ENCODE measurements around the gene TMEM132A. TPM values are rescaled to one million over a fixed set of nuclear protein-coding genes. Genes with fewer than 3 reads are reported as not detected.

The TMEM132A gene
- total RNA-seq, 1 donor from 2014 or later = 34.0 TPM

DNA sequence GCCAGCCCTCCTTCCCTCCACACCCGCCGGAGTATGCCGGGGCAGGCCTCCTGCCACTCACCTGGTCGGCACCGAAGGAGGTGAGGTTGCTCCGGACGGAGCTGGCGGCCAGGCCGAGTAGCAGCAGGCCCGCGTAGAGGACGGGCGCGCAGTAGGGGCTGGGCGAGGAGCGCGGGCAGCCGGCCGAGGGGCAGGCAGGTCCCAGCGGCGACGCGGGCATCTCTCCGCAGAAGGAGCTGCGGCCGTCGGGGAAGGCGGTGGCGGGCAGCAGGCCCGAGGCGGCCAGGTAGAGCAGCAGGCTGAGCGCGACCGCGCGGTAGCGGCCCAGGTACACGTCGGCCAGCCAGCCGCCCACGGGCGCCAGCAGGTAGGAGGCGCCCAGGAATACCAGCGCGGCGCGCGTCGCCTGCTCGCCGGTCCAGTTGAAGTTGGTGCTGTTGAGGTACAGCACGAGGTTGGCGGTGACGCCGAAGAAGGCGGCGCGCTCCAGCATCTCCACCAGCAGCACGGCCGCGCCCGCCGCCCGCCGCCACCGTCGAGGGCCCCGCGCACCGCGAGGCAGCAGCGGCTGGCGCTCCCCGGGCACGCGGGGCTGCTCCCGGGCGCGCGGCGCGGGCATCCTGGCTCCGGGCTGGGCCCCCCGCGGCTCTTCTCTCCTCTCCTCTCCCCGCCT lies 26.8 kb downstream of the TMEM132A start:
- peaks cover 22% of the 10 kb centered on the region for H3K4me1 ChIP-seq
- H3K36me3 ChIP-seq = no peaks in the 10 kb centered on the region
- TF ChIP-seq EZH2 (IDR thresholded peaks at IDR 0.05) (peak; percentile 75), EZH2phosphoT487 (IDR thresholded peaks at IDR 0.05) (peak; percentile 78)
- TF ChIP-seq, protein P1, sequence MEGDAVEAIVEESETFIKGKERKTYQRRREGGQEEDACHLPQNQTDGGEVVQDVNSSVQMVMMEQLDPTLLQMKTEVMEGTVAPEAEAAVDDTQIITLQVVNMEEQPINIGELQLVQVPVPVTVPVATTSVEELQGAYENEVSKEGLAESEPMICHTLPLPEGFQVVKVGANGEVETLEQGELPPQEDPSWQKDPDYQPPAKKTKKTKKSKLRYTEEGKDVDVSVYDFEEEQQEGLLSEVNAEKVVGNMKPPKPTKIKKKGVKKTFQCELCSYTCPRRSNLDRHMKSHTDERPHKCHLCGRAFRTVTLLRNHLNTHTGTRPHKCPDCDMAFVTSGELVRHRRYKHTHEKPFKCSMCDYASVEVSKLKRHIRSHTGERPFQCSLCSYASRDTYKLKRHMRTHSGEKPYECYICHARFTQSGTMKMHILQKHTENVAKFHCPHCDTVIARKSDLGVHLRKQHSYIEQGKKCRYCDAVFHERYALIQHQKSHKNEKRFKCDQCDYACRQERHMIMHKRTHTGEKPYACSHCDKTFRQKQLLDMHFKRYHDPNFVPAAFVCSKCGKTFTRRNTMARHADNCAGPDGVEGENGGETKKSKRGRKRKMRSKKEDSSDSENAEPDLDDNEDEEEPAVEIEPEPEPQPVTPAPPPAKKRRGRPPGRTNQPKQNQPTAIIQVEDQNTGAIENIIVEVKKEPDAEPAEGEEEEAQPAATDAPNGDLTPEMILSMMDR (IDR thresholded peaks at IDR 0.05) = no peak
- no peaks in the 10 kb centered on the region for H3K9me3 Mint-ChIP-seq
- H3K4me2 ChIP-seq = peak overlapping the region; percentile 72
- H2AFZ ChIP-seq (replicated peaks) = peak overlapping the region; percentile 90
- no peak overlapping the region for H3K4me3 Mint-ChIP-seq
- peaks cover 16% of the 10 kb centered on the region for H3F3A ChIP-seq (ENCODE audit: low read depth)
- H3K9ac ChIP-seq = no peak overlapping the region
- H3K36me3 Mint-ChIP-seq = no peaks in the 10 kb centered on the region
- H3K27me3 ChIP-seq = peaks cover 46% of the 10 kb centered on the region
- no peak overlapping the region for H3K27ac ChIP-seq
- H3K27me3 Mint-ChIP-seq (ENCODE audit: insufficient read depth, low read depth) = peaks cover 35% of the 10 kb centered on the region
- no peak overlapping the region for H3K27ac Mint-ChIP-seq
- DNase-seq (ENCODE audit: low spot score) = peak; percentile 57
- no peaks in the 10 kb centered on the region for H3K9me3 ChIP-seq (ENCODE audit: low read depth)
- H4K20me1 ChIP-seq (ENCODE audit: low read depth) = no peaks in the 10 kb centered on the region
- H3K79me2 ChIP-seq (ENCODE audit: low read depth) = no peaks in the 10 kb centered on the region
- H3K4me1 Mint-ChIP-seq = peaks cover 37% of the 10 kb centered on the region
- peak overlapping the region; percentile 33 for H3K4me3 ChIP-seq

DNA sequence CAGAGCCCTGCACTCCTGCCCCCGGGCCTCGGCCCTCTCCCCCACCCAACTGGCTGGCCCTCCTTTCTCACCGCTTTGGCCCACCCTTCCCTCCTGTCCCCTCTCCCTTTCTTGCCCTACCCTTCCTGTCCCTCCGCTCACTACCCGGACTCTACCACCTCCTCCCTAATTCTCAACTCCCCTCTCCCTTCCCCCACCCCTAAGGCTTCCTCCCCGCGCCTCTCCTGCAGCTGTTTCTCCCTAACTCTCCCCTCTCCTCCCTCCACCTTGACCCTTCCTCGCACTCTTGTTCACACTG lies 27.3 kb downstream of the TMEM132A start:
- peak overlapping the region; percentile 44 for H3K27ac Mint-ChIP-seq
- H3K4me3 ChIP-seq = peak overlapping the region; percentile 23
- peaks cover 16% of the 10 kb centered on the region for H3F3A ChIP-seq (ENCODE audit: low read depth)
- H3K27me3 ChIP-seq = peaks cover 46% of the 10 kb centered on the region
- no peak for TF ChIP-seq EZH2phosphoT487 (IDR thresholded peaks at IDR 0.05)
- TF ChIP-seq, protein P1 (IDR thresholded peaks at IDR 0.05) = no peak
- no peak for TF ChIP-seq EZH2 (IDR thresholded peaks at IDR 0.05)
- no peaks in the 10 kb centered on the region for H3K36me3 ChIP-seq
- H3K9me3 Mint-ChIP-seq = no peaks in the 10 kb centered on the region
- H3K9ac ChIP-seq = no peak overlapping the region
- H2AFZ ChIP-seq (replicated peaks) = peak overlapping the region; percentile 90
- H3K36me3 Mint-ChIP-seq = no peaks in the 10 kb centered on the region
- H4K20me1 ChIP-seq (ENCODE audit: low read depth) = no peaks in the 10 kb centered on the region
- no peak overlapping the region for H3K27ac ChIP-seq
- no peak for DNase-seq (ENCODE audit: low spot score)
- no peak overlapping the region for H3K4me3 Mint-ChIP-seq
- no peaks in the 10 kb centered on the region for H3K9me3 ChIP-seq (ENCODE audit: low read depth)
- no peaks in the 10 kb centered on the region for H3K79me2 ChIP-seq (ENCODE audit: low read depth)
- peak overlapping the region; percentile 72 for H3K4me2 ChIP-seq
- peaks cover 22% of the 10 kb centered on the region for H3K4me1 ChIP-seq
- H3K4me1 Mint-ChIP-seq = peaks cover 33% of the 10 kb centered on the region
- peaks cover 35% of the 10 kb centered on the region for H3K27me3 Mint-ChIP-seq (ENCODE audit: insufficient read depth, low read depth)

DNA sequence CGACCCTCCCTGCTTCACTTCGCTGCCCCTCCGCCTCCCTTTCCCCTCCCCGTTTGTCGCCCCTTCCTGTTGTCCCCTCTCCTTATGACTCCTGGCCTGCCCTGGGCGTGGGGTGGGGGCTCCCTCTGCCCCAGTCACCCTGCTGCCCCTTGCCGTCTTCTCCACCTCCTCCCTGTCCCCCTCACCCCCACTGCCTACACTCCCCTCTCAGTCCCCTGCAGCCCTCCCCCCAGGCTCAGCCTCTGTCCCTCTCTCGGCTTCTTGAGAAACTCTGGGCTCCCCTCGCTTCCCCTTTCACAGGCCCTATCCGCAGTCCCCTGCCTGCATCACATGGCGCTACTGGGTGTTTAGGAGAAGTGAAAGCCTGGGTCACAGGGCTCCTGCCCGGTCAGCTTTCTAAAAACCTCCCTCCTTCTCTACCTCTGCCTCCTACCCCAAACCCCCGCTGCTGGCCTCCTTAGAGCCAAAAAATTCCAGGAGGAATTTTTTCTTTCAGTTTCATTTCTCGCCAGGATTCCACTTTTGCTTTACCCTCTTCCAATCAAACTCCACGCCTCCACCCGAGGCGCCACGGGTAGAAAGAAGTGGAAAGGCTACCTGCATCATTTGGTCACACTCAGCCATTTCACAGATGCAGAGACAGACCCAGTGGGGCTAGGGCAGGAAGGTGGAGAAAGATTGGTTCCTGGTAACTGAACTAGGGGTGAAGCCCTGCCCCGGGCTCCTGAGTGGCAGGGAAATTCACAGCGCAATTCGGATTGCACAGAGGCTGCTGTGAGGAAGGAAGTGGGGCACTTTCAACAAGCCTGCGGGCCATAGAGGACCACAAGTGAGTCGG lies 27.9 kb downstream of the TMEM132A start, which contains the start of gene SLC15A3:
Gene SLC15A3 (minus strand): TSS at position 273 of the 838 bp plus-strand sequence. CDS start 625 bp downstream, outside the sequence.
- Mint-ChIP-seq H3K9me3 (no peaks in the 10 kb centered on the region), H3K27ac (peak within 1 kb of the TSS; percentile 44)
- no peak within 1 kb of the TSS for H3K9ac ChIP-seq

More for the DNA sequence above, 27.9 kb downstream of the TMEM132A start, which contains the start of gene SLC15A3:
- Histone ChIP-seq H3K36me3 (no peaks in the 10 kb centered on the region), H3K4me2 (peak within 1 kb of the TSS; percentile 72), H3F3A (ENCODE audit: low read depth) (peaks cover 16% of the 10 kb centered on the region), H3K27ac (no peak within 1 kb of the TSS), H2AFZ (replicated peaks) (peak within 1 kb of the TSS; percentile 90), H3K79me2 (ENCODE audit: low read depth) (no peaks in the 10 kb centered on the region), H3K27me3 (peaks cover 46% of the 10 kb centered on the region), H3K4me1 (peaks cover 22% of the 10 kb centered on the region), H3K9me3 (ENCODE audit: low read depth) (no peaks in the 10 kb centered on the region), H4K20me1 (ENCODE audit: low read depth) (no peaks in the 10 kb centered on the region), H3K4me3 (peak within 1 kb of the TSS; percentile 33)
- Mint-ChIP-seq H3K4me1 (peaks cover 33% of the 10 kb centered on the region), H3K36me3 (no peaks in the 10 kb centered on the region), H3K27me3 (ENCODE audit: insufficient read depth, low read depth) (peaks cover 35% of the 10 kb centered on the region), H3K4me3 (peak within 1 kb of the TSS; percentile 55)
- peak; percentile 49 for DNase-seq (ENCODE audit: low spot score)
- TF ChIP-seq EZH2phosphoT487 (IDR thresholded peaks at IDR 0.05) = no peak
- TF ChIP-seq EZH2 (IDR thresholded peaks at IDR 0.05) = no peak
- TF ChIP-seq, protein P1 (IDR thresholded peaks at IDR 0.05) = no peak
